Stimulated activated CD4-positive, alpha-beta T cell treated with anti-CD3 and anti-CD28 coated beads, Interleukin-1b, Interleukin-23, amount 100 ng/mL, for 48 hours (primary cell): ENCODE data around the gene CASP3.
"Not testable (repeated sequence)": the region's sequence is repeated elsewhere in the genome, so short reads cannot be mapped to it uniquely, and the experiment has no call there.

ENCODE experiments used
- DNase-seq: peaks from one replicate; pipeline ENCODE4 v3.0.0-alpha.2; 2020

The CASP3 gene

GRCh38 chr4:184628103-184628502 lies 21.1 kb downstream of the CASP3 start:
- DNase-seq, result no peak

- DNase-seq, result not testable (repeated sequence)
These were observed 23.3 kb downstream of the CASP3 start for GRCh38 chr4:184625783-184626596.

- no peak for DNase-seq
These were observed 24.2 kb downstream of the CASP3 start for GRCh38 chr4:184624972-184625554.

- DNase-seq, result not testable (repeated sequence)
These were observed 24.7 kb downstream of the CASP3 start for GRCh38 chr4:184624504-184624903.

- no peak for DNase-seq
These were observed 27.7 kb downstream of the CASP3 start for GRCh38 chr4:184621518-184621917.

GRCh38 chr4:184620212-184620867 lies 28.9 kb downstream of the CASP3 start:
- no peak for DNase-seq

- DNase-seq, result no peak
These were observed 31.5 kb downstream of the CASP3 start for GRCh38 chr4:184617600-184618196.

- DNase-seq, result no peak
These were observed 32.4 kb downstream of the CASP3 start for GRCh38 chr4:184616633-184617551.

GRCh38 chr4:184616168-184616567 lies 33.1 kb downstream of the CASP3 start:
- DNase-seq, result not testable (repeated sequence)

GRCh38 chr4:184614509-184614908 lies 34.7 kb downstream of the CASP3 start:
- DNase-seq, result no peak

GRCh38 chr4:184613405-184613804 lies 35.8 kb downstream of the CASP3 start:
- no peak for DNase-seq

- no peak for DNase-seq
These were observed 37.2 kb downstream of the CASP3 start for GRCh38 chr4:184612074-184612473.

- DNase-seq, result not testable (repeated sequence)
These were observed 41.8 kb downstream of the CASP3 start for GRCh38 chr4:184607429-184607828.

- not testable (repeated sequence) for DNase-seq
These were observed 46.4 kb downstream of the CASP3 start for GRCh38 chr4:184602857-184603256.

- not testable (repeated sequence) for DNase-seq
These were observed 48.3 kb downstream of the CASP3 start for GRCh38 chr4:184600982-184601381.

GRCh38 chr4:184599492-184600135 lies 49.6 kb downstream of the CASP3 start:
- DNase-seq, result no peak

- no peak for DNase-seq
These were observed 50.3 kb downstream of the CASP3 start for GRCh38 chr4:184598753-184599491.

- no peak for DNase-seq
These were observed 52.5 kb downstream of the CASP3 start for GRCh38 chr4:184596617-184597185.

GRCh38 chr4:184596044-184596616 lies 53.1 kb downstream of the CASP3 start:
- DNase-seq, result no peak

GRCh38 chr4:184595430-184595829 lies 53.8 kb downstream of the CASP3 start:
- DNase-seq, result no peak
